Upper lobe of right lung (tissue), 1 donor: Measurements from ENCODE around the gene GATA5. TPM values are rescaled to one million over a fixed set of nuclear protein-coding genes. Genes with fewer than 3 reads are reported as not detected.

Experiments
- ATAC-seq: fragments of 200-7000 bp; cut with Tn5 transposase; one replicate; pipeline ENCODE4 v1.9.1; 2020; ENCODE audit warnings: mild to moderate bottlenecking, moderate library complexity
- DNase-seq: peaks from one replicate; pipeline ENCODE4 v3.0.0-alpha.2; 2020
- H3K27ac ChIP-seq: fragments of 200-600 bp; one replicate; pipeline ENCODE4 v1.8.0; 2022
- H3K27me3 ChIP-seq: fragments of 200-600 bp; one replicate; pipeline ENCODE4 v1.8.0; 2022; ENCODE audit warnings: mild to moderate bottlenecking
- H3K36me3 ChIP-seq: fragments of 200-600 bp; one replicate; pipeline ENCODE4 v1.8.0; 2022
- H3K4me1 ChIP-seq: fragments of 200-600 bp; one replicate; pipeline ENCODE4 v1.8.0; 2022
- H3K4me3 ChIP-seq: fragments of 200-600 bp; one replicate; pipeline ENCODE4 v1.8.0; 2022; ENCODE audit warnings: mild to moderate bottlenecking
- H3K9me3 ChIP-seq: fragments of 200-600 bp; one replicate; pipeline ENCODE4 v1.8.0; 2022
- CTCF ChIP-seq: fragments of 200-600 bp; IDR thresholded peaks from one replicate; pipeline ENCODE4 v1.8.0; 2022; ENCODE audit warnings: antibody characterized with exemption
- intact Hi-C: fragments of 100-400 bp; cut with DNase I; formaldehyde crosslinking; loops from one replicate; pipeline ENCODE4 v1.11.0; 2022
- total RNA-seq: library from RNA; stranded (reverse); fragmentation: NEBNext Ultra II Directional; extraction: Animal tissue kit (Norgen Biotek cat#: 25700); gene quantifications from one replicate; pipeline ENCODE4 v1.2.1, GENCODE V29; 2021
- donor health status: DM: no; HTN: yes; CAD: no; lungs with severe emphysema.

GATA5 gene
- total RNA-seq, 1 donor from 2014 or later = 2.5 TPM

DNA sequence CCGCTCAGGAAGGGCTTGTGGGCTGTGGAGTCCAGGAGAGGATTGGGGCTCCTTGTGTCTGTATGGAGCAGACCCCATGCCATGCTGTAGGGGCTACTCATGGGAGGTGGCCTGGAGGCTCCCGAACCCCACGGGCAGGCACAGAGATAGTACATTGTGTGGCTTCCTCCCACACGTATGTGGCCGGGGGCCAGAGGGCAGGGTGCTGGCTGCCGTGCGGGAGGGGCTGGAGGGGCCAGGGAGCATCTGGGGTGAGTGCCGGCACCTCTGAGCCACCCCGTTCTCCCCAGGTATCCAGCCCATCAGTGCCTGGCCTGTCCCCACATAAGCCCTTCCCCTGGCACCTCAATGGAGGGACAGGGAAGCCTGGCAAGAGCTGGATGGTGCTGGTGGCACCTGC lies 56.0 kb downstream of the GATA5 start:
- H3K36me3 ChIP-seq = no peaks in the 10 kb centered on the region
- H3K27me3 ChIP-seq = no peaks in the 10 kb centered on the region
- no peak overlapping the region for H3K27ac ChIP-seq
- intact Hi-C loops = no loop called here
- ATAC-seq = no peak
- no peaks in the 10 kb centered on the region for H3K9me3 ChIP-seq
- no peak for DNase-seq
- H3K4me1 ChIP-seq = no peaks in the 10 kb centered on the region
- TF ChIP-seq CTCF = no peak
- H3K4me3 ChIP-seq = no peak overlapping the region

DNA sequence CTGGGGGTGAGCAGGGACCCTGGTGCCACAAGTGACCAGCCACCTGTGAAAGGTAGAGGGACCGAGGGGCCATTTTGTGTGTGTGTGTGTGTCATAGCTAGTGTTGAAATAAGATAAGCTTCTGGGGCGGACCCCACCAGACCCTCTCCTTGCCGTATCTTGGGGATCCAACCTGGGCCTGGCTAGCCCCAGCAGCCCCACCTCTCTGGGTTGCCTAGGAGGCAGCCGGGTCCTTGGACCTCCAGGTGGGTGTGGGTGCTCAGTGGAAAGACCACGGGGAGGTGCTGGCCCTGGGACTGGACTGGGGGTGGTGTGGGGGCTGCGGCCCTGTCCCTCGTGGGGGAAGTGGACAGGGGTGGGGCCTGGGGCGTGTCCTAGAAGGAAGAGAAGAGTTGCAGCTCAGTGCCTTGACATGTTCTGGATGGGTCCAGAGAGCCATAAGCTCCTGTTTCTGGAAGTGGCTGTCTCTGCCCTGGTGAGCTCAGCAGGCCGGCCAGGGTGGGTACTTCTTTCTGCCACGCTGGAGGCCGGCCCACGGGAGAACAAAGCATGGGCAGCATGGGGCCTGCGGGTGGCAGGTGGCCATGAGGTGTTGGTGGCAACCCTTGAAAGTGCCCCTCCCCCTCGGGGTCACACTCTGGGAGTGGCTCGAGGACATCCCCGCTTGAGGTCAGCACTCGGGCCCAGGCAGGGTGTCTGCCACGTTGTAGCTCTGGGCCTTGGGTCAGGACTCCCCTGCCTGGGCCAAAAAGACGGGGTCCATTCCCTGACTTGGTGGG lies 56.9 kb downstream of the GATA5 start:
- Histone ChIP-seq H3K27me3 (no peaks in the 10 kb centered on the region), H3K4me1 (no peaks in the 10 kb centered on the region), H3K36me3 (no peaks in the 10 kb centered on the region), H3K9me3 (no peaks in the 10 kb centered on the region), H3K27ac (no peak overlapping the region), H3K4me3 (no peak overlapping the region)
- intact Hi-C loops = no loop called here
- ATAC-seq (no peak), DNase-seq (no peak)
- no peak for TF ChIP-seq CTCF

GRCh38 chr20:62417981-62418708 lies 57.6 kb downstream of the GATA5 start:
- TF ChIP-seq CTCF = no peak
- H3K27me3 ChIP-seq = no peaks in the 10 kb centered on the region
- intact Hi-C loops = no loop called here
- no peak for DNase-seq
- no peaks in the 10 kb centered on the region for H3K4me1 ChIP-seq
- ATAC-seq = no peak
- H3K4me3 ChIP-seq = no peak overlapping the region
- H3K36me3 ChIP-seq = no peaks in the 10 kb centered on the region
- H3K9me3 ChIP-seq = no peaks in the 10 kb centered on the region
- no peak overlapping the region for H3K27ac ChIP-seq

- no peaks in the 10 kb centered on the region for H3K9me3 ChIP-seq
- no peaks in the 10 kb centered on the region for H3K4me1 ChIP-seq
- no peak for ATAC-seq
- no peaks in the 10 kb centered on the region for H3K36me3 ChIP-seq
- no peak for DNase-seq
- no peak overlapping the region for H3K4me3 ChIP-seq
- no peak for TF ChIP-seq CTCF
- no peaks in the 10 kb centered on the region for H3K27me3 ChIP-seq
- no peak overlapping the region for H3K27ac ChIP-seq
- intact Hi-C loops = no loop called here
Observed at GRCh38 chr20:62416651-62417637, 58.9 kb downstream of the GATA5 start.

GRCh38 chr20:62415354-62416111 lies 60.3 kb downstream of the GATA5 start:
- no peak for TF ChIP-seq CTCF
- Histone ChIP-seq H3K27ac (no peak overlapping the region), H3K9me3 (no peaks in the 10 kb centered on the region), H3K27me3 (no peaks in the 10 kb centered on the region), H3K4me3 (no peak overlapping the region), H3K4me1 (peaks cover under 1% of the 10 kb centered on the region), H3K36me3 (no peaks in the 10 kb centered on the region)
- ATAC-seq (no peak), DNase-seq (no peak)
- intact Hi-C loops = no loop called here
